Coronary artery (tissue), 2 donors: ENCODE results near the gene MKRN2.

Experiments used
- DNase-seq: peaks from one replicate; pipeline ENCODE4 v3.0.0-alpha.2; 2017; ENCODE audit warnings: low spot score
- H3K27ac ChIP-seq, 2 donors: fragments of 200-600 bp; sonication (generic); one replicate each; pipeline ENCODE4 v1.5.1; 2016 to 2019
- H3K4me3 ChIP-seq: fragments of 200-600 bp; sonication (generic); 2 replicates; pipeline ENCODE4 v1.5.1; 2016; ENCODE audit warnings: mild to moderate bottlenecking, moderate library complexity
- TF ChIP-seq, protein P1 (sequence below): fragments of 200-600 bp; sonication (generic); IDR thresholded peaks from one replicate; pipeline ENCODE4 v1.5.1; 2019; ENCODE audit warnings: antibody characterized with exemption

The MKRN2 gene

DNA sequence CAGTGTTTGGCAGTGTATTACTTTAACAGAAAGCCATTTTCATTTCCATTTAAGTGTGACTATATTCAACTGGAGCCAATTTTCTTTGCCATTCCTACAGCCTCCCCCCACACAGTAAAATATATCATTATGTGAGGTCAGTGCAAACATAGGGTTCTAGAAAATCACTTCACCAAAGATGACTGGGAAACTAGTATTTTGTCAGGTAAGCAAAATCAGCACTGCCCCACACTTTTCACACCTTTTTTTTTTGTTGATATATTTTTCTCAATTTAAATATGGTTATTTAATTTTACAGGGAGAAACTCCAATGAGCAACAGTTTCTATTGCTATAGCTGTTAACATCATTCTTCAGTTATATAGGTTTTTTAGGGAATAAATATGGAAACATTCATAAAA, 41.3 kb upstream of the MKRN2 start:
- DNase-seq, result no peak
- H3K4me3 ChIP-seq, result no peak overlapping the region
- no peak overlapping the region for H3K27ac ChIP-seq
- TF ChIP-seq, protein P1, sequence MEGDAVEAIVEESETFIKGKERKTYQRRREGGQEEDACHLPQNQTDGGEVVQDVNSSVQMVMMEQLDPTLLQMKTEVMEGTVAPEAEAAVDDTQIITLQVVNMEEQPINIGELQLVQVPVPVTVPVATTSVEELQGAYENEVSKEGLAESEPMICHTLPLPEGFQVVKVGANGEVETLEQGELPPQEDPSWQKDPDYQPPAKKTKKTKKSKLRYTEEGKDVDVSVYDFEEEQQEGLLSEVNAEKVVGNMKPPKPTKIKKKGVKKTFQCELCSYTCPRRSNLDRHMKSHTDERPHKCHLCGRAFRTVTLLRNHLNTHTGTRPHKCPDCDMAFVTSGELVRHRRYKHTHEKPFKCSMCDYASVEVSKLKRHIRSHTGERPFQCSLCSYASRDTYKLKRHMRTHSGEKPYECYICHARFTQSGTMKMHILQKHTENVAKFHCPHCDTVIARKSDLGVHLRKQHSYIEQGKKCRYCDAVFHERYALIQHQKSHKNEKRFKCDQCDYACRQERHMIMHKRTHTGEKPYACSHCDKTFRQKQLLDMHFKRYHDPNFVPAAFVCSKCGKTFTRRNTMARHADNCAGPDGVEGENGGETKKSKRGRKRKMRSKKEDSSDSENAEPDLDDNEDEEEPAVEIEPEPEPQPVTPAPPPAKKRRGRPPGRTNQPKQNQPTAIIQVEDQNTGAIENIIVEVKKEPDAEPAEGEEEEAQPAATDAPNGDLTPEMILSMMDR, result no peak

DNA sequence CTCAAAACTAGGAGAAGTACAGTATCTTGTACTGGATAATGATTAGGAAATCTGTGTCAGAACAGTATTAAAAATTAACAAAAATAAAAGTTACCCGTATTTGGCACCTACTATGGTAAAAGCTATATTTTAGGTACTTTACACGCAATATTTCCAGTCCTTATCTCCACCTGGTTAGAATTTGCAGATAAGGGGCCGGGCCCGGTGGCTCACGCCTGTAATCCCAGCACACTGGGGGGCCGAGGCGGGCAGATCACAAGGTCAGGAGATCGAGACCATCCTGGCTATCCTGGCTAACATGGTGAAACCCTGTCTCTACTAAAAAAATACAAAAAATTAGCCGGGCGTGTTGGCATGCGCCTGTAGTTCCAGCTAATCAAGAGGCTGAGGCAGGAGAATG, 40.0 kb upstream of the MKRN2 start:
- no peak overlapping the region for H3K4me3 ChIP-seq
- TF ChIP-seq, protein P1, result no peak
- no peak overlapping the region for H3K27ac ChIP-seq
- DNase-seq, result peak; percentile 9

DNA sequence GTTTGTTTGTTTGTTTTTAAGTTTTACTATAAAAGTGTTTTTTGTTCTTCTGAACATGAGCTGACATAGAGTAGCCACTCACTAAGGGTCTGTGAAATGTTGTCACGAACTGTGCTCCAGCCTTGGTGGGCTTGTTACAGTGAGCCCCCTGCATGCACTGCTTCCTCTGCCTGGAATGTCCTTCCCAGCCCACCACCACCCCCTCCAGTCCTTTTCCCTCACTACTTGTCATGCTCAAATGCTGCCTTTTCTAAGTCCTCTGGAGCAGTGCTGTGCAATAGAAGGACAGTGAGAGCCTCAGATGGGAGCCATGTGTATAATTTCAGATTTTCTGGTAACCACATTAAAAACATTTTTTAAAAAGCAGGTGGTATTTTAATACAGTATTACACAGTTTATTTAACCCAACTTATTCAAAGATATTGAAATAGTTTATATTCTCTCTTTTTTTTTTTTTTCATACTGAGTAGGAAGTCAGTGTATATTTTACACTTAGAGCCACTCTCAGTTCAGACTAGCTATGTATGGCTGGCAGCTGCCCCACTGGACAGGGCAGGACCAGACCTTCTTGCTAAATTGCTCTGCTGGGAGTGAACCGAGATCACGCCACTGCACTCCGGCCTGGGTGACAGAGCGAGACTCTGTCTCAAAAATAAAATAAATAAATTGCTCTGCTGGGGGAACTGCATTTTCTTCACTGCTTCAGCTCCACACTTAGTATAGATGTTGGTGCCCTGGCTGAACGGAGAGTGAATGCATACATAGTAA, 38.4 kb upstream of the MKRN2 start:
- DNase-seq, result no peak
- TF ChIP-seq, protein P1, result no peak
- Histone ChIP-seq H3K27ac (no peak overlapping the region), H3K4me3 (no peak overlapping the region)

DNA sequence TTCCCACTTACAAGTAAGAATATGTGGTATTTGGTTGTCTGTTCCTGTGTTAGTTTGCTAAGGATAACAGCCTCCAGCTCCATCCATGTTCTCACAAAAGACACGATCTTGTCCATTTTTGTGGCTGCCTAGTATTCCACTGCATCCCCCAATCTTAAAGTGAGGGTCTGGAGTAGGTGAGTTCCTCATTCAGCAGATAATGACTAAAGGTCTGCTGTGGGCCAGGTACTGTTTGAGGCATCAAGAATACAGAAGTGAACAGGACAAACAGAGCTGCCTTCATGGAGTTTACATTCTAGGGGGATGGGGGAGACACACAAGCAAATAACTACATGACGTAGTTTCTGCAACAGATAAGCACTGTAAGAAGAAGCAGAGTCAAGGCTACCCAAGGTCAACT, 35.9 kb upstream of the MKRN2 start:
- no peak for DNase-seq
- no peak overlapping the region for H3K27ac ChIP-seq
- no peak overlapping the region for H3K4me3 ChIP-seq
- TF ChIP-seq, protein P1, result no peak

DNA sequence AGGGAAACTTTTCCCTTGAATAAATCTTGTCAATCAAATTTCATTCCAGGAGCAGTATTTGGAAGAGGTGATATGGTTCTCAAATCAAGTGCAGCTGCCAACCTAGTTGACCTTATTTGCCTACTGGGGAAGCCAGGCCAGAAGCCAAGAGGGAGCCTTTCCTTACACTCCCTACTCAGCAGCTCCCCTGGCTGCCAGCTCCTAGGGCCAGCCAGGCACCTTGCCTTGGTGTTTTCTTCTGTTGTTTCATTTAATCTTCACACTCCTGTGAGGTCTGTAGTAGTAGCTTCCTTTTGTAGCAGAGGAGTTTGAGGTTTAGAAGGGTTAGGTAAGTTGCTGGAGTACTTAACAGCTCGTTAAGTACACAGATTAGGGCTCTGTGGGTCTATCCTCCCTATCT, 34.2 kb upstream of the MKRN2 start:
- TF ChIP-seq, protein P1, result no peak
- Histone ChIP-seq H3K27ac (no peak overlapping the region), H3K4me3 (no peak overlapping the region)
- no peak for DNase-seq

DNA sequence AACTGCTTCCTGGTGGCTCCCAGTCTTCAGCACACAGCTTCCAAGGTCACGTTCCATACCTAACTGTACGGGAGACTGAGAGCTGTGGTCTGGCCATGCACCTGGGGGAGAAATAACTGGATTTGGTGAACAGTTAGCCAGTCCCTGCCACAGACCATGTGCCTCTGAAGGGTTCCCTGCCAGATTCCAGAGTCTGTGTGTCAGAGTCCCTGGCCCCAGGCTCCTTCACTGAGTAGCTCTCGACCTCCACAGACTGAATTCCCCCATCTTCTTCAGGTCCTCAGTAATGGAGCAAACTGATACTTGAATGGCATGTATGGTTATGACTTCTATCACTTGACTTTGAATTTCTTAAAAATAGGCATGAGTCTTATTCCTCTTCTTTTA, 29.1 kb upstream of the MKRN2 start:
- no peak for DNase-seq
- TF ChIP-seq, protein P1, result no peak
- no peak overlapping the region for H3K27ac ChIP-seq
- H3K4me3 ChIP-seq, result no peak overlapping the region

DNA sequence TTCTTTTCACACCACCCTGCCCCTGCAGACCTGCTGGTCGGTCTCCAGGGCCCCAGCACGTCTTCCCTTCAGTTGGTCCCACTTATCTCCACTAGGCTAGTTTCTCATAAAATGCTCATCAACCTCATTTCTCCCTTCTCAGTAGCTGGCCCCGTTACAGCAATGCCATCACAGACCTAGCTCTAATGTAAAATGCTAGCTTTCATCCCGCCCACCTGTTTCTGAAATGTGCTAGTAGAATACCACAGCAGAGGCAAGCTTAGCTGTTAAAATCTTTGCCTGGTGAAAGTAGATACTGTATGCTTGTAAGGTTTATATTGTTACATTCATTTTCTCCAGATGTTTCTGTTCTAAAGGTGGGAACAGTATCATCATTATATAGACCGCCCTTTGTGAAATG, 24.7 kb upstream of the MKRN2 start:
- no peak overlapping the region for H3K27ac ChIP-seq
- no peak for DNase-seq
- TF ChIP-seq, protein P1, result no peak

More for the DNA sequence above, 24.7 kb upstream of the MKRN2 start:
- H3K4me3 ChIP-seq, result no peak overlapping the region
